ENCODE results near the gene S100A3. TPM values are rescaled to one million over a fixed set of nuclear protein-coding genes. Genes with fewer than 3 reads are reported as not detected.

Gene S100A3
- total and polyA plus RNA-seq, 2 of the 13 experiments (the other 11 are each of a cell fraction or from before 2014, with no cell fraction given), result 2.5 to 4.5 TPM

DNA sequence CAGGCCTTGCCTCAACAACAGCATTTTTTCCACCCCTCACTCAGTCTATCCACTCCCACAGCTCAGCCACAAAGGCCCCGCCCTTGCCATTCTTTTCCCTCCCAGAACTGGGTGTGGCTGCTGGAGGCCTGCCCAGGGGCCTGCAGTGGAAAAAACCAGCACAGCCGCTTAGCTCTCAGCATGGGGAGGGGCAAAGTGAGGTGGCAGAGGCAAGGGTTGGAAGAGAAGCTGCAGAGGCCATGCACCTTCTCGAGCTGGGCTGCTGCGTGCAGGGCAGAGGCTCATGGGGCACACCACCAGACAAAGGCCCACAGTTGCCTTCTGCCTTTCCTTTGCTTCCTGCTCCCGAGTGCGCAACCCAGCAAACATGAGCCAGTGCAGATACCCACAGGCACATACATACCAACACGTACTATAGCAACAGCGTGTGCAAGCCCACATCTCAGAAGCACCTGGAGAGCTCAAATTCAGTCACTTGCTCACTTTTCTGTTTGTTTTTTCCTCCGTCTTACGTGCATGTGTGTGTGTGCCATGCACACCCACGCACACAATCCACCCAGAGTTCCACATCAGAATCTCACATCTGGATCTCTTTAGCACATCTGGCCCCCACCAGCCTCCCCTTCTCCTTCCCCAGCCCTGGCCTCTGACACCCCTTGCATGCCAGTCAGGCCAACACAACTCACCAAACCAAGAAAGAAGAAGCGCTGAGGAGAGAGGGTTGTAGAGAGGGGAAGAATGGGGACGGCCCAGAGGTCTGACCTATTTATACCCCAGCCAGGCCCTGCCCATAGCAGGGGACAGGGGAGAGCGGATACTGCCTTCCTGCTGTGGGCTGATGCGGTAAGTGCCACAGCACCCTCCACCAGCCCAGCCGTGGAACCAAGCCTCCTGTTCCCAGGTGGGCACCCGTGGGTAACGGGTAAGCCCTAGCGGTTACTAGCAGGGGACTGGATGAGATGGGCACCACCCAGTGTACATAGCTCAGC is 3.7 kb downstream of the S100A3 start, which contains the start of gene S100A4 (continued):
- TF ChIP-seq, protein P1, sequence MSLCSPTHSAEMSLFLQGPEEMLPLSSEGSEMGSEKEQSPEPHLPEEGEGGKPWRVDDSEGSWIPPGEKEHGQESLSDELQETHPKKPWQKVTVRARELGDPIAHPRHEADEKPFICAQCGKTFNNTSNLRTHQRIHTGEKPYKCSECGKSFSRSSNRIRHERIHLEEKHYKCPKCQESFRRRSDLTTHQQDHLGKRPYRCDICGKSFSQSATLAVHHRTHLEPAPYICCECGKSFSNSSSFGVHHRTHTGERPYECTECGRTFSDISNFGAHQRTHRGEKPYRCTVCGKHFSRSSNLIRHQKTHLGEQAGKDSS (CRISPR knock-in tag; IDR thresholded peaks at IDR 0.05; ENCODE audit: borderline replicate concordance, low read depth), result no peak
- no peak for TF ChIP-seq NRL (CRISPR knock-in tag; IDR thresholded peaks at IDR 0.05; ENCODE audit: borderline replicate concordance)
- TF ChIP-seq ZMAT3 (CRISPR knock-in tag; conservative IDR thresholded peaks at IDR 0.05), result no peak
- TF ChIP-seq REXO4 (CRISPR knock-in tag; IDR thresholded peaks at IDR 0.05; ENCODE audit: borderline replicate concordance), result no peak
- TF ChIP-seq MYC (CRISPR knock-in tag; IDR thresholded peaks at IDR 0.05; ENCODE audit: borderline replicate concordance), result peak; percentile 52; the same call in 1 of the 2 replicates
- peak; percentile 41; the same call in 1 of the 2 replicates for TF ChIP-seq ZNF605 (CRISPR knock-in tag; IDR thresholded peaks at IDR 0.05)
- no peak for TF ChIP-seq PRMT3 (CRISPR knock-in tag; IDR thresholded peaks at IDR 0.05; ENCODE audit: borderline replicate concordance, low read depth)
- TF ChIP-seq, protein P2, sequence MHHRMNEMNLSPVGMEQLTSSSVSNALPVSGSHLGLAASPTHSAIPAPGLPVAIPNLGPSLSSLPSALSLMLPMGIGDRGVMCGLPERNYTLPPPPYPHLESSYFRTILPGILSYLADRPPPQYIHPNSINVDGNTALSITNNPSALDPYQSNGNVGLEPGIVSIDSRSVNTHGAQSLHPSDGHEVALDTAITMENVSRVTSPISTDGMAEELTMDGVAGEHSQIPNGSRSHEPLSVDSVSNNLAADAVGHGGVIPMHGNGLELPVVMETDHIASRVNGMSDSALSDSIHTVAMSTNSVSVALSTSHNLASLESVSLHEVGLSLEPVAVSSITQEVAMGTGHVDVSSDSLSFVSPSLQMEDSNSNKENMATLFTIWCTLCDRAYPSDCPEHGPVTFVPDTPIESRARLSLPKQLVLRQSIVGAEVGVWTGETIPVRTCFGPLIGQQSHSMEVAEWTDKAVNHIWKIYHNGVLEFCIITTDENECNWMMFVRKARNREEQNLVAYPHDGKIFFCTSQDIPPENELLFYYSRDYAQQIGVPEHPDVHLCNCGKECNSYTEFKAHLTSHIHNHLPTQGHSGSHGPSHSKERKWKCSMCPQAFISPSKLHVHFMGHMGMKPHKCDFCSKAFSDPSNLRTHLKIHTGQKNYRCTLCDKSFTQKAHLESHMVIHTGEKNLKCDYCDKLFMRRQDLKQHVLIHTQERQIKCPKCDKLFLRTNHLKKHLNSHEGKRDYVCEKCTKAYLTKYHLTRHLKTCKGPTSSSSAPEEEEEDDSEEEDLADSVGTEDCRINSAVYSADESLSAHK (CRISPR knock-in tag; IDR thresholded peaks at IDR 0.05; ENCODE audit: borderline replicate concordance), result no peak
- no peak for TF ChIP-seq RAD51 (IDR thresholded peaks at IDR 0.05; ENCODE audit: borderline replicate concordance)
- TF ChIP-seq TMF1 (CRISPR knock-in tag; IDR thresholded peaks at IDR 0.05; ENCODE audit: low read depth), result 0 out of 2 replicates have a peak, but pooled peaks have one; percentile 28
- no peak for TF ChIP-seq MLLT10 (CRISPR knock-in tag; IDR thresholded peaks at IDR 0.05)
- no peak for TF ChIP-seq ZNF232 (CRISPR knock-in tag; IDR thresholded peaks at IDR 0.05; ENCODE audit: borderline replicate concordance)
- TF ChIP-seq SP140L (CRISPR knock-in tag; IDR thresholded peaks at IDR 0.05; ENCODE audit: borderline replicate concordance), result no peak
- TF ChIP-seq EP300 (IDR thresholded peaks at IDR 0.05; ENCODE audit: low read depth in 2 of 2, low read length in 2 of 2), result peak in 1 of 2 experiments; percentile 87; a peak in 2 of 4 replicates
- TF ChIP-seq EP300 (CRISPR knock-in tag; IDR thresholded peaks at IDR 0.05; ENCODE audit: borderline replicate concordance), result no peak
- TF ChIP-seq, protein P3, sequence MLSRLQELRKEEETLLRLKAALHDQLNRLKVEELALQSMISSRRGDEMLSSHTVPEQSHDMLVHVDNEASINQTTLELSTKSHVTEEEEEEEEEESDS (CRISPR knock-in tag; IDR thresholded peaks at IDR 0.05; ENCODE audit: borderline replicate concordance), result no peak
- TF ChIP-seq SALL1 (CRISPR knock-in tag; IDR thresholded peaks at IDR 0.05), result peak; percentile 59; the same call in 1 of the 2 replicates
- TF ChIP-seq GABPB1 (CRISPR knock-in tag; IDR thresholded peaks at IDR 0.05), result no peak
- no peak for TF ChIP-seq ZNF607 (CRISPR knock-in tag; IDR thresholded peaks at IDR 0.05; ENCODE audit: borderline replicate concordance)
- TF ChIP-seq, protein P4, sequence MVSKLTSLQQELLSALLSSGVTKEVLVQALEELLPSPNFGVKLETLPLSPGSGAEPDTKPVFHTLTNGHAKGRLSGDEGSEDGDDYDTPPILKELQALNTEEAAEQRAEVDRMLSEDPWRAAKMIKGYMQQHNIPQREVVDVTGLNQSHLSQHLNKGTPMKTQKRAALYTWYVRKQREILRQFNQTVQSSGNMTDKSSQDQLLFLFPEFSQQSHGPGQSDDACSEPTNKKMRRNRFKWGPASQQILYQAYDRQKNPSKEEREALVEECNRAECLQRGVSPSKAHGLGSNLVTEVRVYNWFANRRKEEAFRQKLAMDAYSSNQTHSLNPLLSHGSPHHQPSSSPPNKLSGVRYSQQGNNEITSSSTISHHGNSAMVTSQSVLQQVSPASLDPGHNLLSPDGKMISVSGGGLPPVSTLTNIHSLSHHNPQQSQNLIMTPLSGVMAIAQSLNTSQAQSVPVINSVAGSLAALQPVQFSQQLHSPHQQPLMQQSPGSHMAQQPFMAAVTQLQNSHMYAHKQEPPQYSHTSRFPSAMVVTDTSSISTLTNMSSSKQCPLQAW (CRISPR knock-in tag; IDR thresholded peaks at IDR 0.05), result no peak
- TF ChIP-seq, protein P5, sequence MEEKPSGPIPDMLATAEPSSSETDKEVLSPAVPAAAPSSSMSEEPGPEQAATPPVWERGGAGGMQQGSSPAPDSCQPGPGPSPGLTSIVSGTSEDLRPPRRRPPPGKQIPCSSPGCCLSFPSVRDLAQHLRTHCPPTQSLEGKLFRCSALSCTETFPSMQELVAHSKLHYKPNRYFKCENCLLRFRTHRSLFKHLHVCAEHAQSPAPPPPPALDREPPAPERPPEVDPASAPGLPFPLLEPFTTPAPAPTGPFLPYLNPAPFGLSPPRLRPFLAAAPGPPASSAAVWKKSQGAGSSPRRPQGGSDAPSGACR (CRISPR knock-in tag; IDR thresholded peaks at IDR 0.05), result peak; percentile 49; the same call in 1 of the 2 replicates
- TF ChIP-seq ZFP36L1 (CRISPR knock-in tag; IDR thresholded peaks at IDR 0.05), result peak; percentile 43; the same call in 1 of the 2 replicates
- TF ChIP-seq PAF1 (CRISPR knock-in tag; IDR thresholded peaks at IDR 0.05), result no peak

All from HepG2 (cell line).